Measurements from ENCODE around the gene ATE1.

DNA sequence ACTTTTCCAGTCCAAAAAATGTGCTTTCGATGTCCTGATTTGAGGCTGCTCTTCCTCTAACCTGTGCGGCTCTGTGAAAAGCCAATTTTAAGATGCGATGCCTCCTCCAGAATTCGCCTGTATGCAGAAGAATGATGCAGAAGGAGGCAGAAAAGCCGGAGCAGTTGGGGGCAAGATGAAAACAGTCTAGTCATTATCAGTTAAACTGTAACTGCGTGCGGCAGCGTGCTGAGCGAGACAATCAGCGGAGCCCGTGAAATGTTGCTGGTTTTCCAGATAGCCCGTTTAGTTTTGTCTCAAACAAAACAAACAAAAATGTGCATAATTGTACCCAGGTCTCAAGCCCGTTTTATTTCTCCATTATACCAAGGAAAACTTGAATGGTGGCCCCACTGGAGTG is 192.6 kb downstream of the ATE1 start:
- TF ChIP-seq, protein P1, sequence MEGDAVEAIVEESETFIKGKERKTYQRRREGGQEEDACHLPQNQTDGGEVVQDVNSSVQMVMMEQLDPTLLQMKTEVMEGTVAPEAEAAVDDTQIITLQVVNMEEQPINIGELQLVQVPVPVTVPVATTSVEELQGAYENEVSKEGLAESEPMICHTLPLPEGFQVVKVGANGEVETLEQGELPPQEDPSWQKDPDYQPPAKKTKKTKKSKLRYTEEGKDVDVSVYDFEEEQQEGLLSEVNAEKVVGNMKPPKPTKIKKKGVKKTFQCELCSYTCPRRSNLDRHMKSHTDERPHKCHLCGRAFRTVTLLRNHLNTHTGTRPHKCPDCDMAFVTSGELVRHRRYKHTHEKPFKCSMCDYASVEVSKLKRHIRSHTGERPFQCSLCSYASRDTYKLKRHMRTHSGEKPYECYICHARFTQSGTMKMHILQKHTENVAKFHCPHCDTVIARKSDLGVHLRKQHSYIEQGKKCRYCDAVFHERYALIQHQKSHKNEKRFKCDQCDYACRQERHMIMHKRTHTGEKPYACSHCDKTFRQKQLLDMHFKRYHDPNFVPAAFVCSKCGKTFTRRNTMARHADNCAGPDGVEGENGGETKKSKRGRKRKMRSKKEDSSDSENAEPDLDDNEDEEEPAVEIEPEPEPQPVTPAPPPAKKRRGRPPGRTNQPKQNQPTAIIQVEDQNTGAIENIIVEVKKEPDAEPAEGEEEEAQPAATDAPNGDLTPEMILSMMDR (IDR thresholded peaks at IDR 0.05; ENCODE audit: low read depth, low read length) = no peak
- no peak for TF ChIP-seq EZH2phosphoT487 (IDR thresholded peaks at IDR 0.05; ENCODE audit: low read depth)
